Common myeloid progenitor, CD34-positive (primary cell): ENCODE measurements around the gene PAQR7.

Source experiments
- CTCF ChIA-PET: fragments of 350-600 bp; sonication (Branson Sonifier 250); formaldehyde crosslinking; loops from one replicate; lab custom pipeline; 2021; ENCODE audit warnings: antibody characterized with exemption; lab: Charles Lee
- POLR2A ChIA-PET: fragments of 350-600 bp; sonication (Branson Sonifier 250); formaldehyde crosslinking; loops from one replicate; lab custom pipeline; 2021; ENCODE audit warnings: antibody characterized with exemption; lab: Charles Lee
- DNase-seq, 3 donors: peaks; one replicate each; pipeline versions ENCODE4 v3.0.0 to v3.0.0-alpha.2; 2013
- H3K27ac ChIP-seq, 2 experiments: 1 replicate in 1 of 2; 2 replicates in 1 of 2; pipeline ENCODE4 v1.7.0; 2013; ENCODE audit warnings: inconsistent platforms in 2 of 2, low read length in 2 of 2, mild to moderate bottlenecking in 2 of 2, low read depth in 1 of 2, moderate library complexity in 1 of 2; ENCODE audit not compliant: severe bottlenecking in 2 of 2, insufficient read depth in 1 of 2, poor library complexity in 1 of 2
- H3K27me3 ChIP-seq, 5 experiments: replicated peaks in 2 of 5; 1 replicate in 3 of 5; 2 replicates in 2 of 5; pipeline versions ENCODE4 v1.6.1 to v1.7.0; 2013; ENCODE audit warnings: low read length in 4 of 5, mild to moderate bottlenecking in 2 of 5, moderate library complexity in 2 of 5, inconsistent platforms in 1 of 5; ENCODE audit not compliant: insufficient read depth in 5 of 5, control insufficient read depth in 4 of 5
- H3K36me3 ChIP-seq, 4 experiments: 1 replicate in 2 of 4; 2 replicates in 2 of 4; pipeline versions ENCODE4 v1.6.1 to v1.7.0; 2013; ENCODE audit warnings: low read length in 3 of 4, control low read depth in 1 of 4, mild to moderate bottlenecking in 1 of 4; ENCODE audit not compliant: control insufficient read depth in 4 of 4, insufficient read depth in 4 of 4
- H3K4me1 ChIP-seq, 4 experiments: 1 replicate in 3 of 4; 2 replicates in 1 of 4; pipeline versions ENCODE4 v1.6.1 to v1.7.1; 2013; ENCODE audit warnings: low read length in 3 of 4, mild to moderate bottlenecking in 3 of 4, control low read depth in 1 of 4, inconsistent platforms in 1 of 4, moderate library complexity in 1 of 4; ENCODE audit not compliant: control insufficient read depth in 4 of 4, insufficient read depth in 4 of 4; ENCODE audit errors: control extremely low read depth in 1 of 4
- H3K4me3 ChIP-seq, 7 experiments: 1 replicate in 4 of 7; 2 replicates in 3 of 7; pipeline versions ENCODE4 v1.5.1 to v1.7.0; 2013; ENCODE audit warnings: mild to moderate bottlenecking in 7 of 7, low read length in 6 of 7, moderate library complexity in 6 of 7, inconsistent platforms in 2 of 7, low read depth in 2 of 7, control low read depth in 1 of 7; ENCODE audit not compliant: insufficient read depth in 4 of 7, control insufficient read depth in 1 of 7; ENCODE audit errors: extremely low read depth in 1 of 7
- H3K9me3 ChIP-seq, 5 experiments: 1 replicate in 4 of 5; 2 replicates in 1 of 5; pipeline versions ENCODE4 v1.6.1 to v1.7.1; 2013; ENCODE audit warnings: low read length in 4 of 5, mild to moderate bottlenecking in 2 of 5, inconsistent platforms in 1 of 5, low read depth in 1 of 5, moderate library complexity in 1 of 5; ENCODE audit not compliant: control insufficient read depth in 4 of 5, insufficient read depth in 2 of 5; ENCODE audit errors: control extremely low read depth in 1 of 5
- WGBS: methylation state at CpG from one replicate; pipeline ENCODE4 v1.1.5; 2013; ENCODE audit not compliant: insufficient coverage; 5-methylcytosine and 5-hydroxymethylcytosine counted together

The PAQR7 gene

DNA sequence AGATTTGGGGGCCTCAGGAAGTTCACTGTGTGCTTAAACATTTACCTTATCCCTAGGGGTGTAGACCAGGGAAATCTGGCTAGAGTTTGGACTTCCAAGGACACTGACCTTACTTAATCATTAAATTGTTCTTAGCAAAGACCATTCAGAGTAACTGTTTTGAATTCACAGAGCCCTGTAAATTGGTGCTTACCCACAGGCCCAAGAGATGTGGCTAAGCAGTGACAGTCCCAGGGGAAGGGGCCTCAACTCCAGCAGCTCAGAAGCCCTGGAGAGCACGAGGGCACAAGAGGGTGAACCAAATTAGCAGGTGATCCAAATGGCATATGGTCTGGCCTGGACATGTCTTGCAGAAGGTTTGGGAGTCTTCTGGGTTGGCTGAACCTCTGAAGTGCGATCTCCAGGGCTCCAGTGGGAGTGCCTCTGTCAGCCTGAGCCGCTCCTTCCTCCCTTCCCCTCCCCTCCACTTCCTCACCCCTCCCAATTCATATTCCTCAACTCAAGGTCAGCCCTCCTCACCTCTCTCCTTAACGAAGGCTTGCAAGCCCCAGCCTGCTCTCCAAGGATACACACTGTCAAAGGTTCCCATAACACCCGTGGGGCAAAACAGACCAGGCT is 4.3 kb downstream of the PAQR7 start:
- ChIA-PET POLR2A (interaction anchor here (0.7 kb wide), 1 partner anchor 10 kb away, joined by 3 read pairs; no protein-coding TSS in a partner anchor), CTCF (interaction anchor here (0.8 to 1.0 kb wide), 4 partner anchors 23 to 56 kb away, joined by 3 to 4 read pairs (median 3); no protein-coding TSS in a partner anchor)
- Histone ChIP-seq H3K27me3 (no peaks in the 10 kb centered on the region), H3K4me1 (peaks cover 0 to 52% (median 43%) of the 10 kb centered on the region in 4 experiments), H3K27ac (no peak overlapping the region), H3K4me3 (no peak overlapping the region), H3K36me3 (peaks cover 0 to 21% (median 6%) of the 10 kb centered on the region in 4 experiments), H3K9me3 (no peaks in the 10 kb centered on the region)
- 17% methylated on average over 2 of the region's 5 CpGs for WGBS
- no peak for DNase-seq

DNA sequence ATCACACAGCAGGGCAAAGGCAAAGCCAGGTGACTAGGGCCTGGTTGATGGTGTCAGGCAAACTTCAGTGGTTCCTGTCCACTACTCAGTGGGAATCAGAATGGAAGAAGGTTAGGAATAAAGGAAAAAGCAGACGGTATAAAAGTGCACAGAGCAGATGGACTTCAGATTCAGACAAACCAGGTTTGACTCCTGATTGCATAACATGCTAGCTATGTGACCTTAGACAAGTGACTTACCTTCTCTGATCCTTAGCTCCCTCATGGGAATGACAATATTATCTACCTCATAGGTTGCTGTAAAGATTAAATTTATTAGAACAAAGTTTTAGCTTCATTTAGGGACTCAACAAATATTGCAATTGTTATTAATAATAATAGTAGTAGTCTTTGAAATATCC is 4.9 kb downstream of the PAQR7 start:
- H3K4me3 ChIP-seq: no peak overlapping the region
- H3K36me3 ChIP-seq: peaks cover 0 to 21% (median 6%) of the 10 kb centered on the region in 4 experiments
- no peaks in the 10 kb centered on the region for H3K9me3 ChIP-seq
- ChIA-PET CTCF (interaction anchor here (0.8 to 2.2 kb wide), 4 partner anchors 24 to 35 kb away, joined by 3 to 8 read pairs (median 4); no protein-coding TSS in a partner anchor), POLR2A (interaction anchor here (0.7 kb wide), 1 partner anchor 10 kb away, joined by 3 read pairs; no protein-coding TSS in a partner anchor)
- no peak overlapping the region for H3K27ac ChIP-seq
- no peak for DNase-seq
- H3K27me3 ChIP-seq: no peaks in the 10 kb centered on the region
- WGBS: 100% methylated on average over 1 of the region's 1 CpG
- H3K4me1 ChIP-seq: peaks cover 0 to 50% (median 37%) of the 10 kb centered on the region in 4 experiments

DNA sequence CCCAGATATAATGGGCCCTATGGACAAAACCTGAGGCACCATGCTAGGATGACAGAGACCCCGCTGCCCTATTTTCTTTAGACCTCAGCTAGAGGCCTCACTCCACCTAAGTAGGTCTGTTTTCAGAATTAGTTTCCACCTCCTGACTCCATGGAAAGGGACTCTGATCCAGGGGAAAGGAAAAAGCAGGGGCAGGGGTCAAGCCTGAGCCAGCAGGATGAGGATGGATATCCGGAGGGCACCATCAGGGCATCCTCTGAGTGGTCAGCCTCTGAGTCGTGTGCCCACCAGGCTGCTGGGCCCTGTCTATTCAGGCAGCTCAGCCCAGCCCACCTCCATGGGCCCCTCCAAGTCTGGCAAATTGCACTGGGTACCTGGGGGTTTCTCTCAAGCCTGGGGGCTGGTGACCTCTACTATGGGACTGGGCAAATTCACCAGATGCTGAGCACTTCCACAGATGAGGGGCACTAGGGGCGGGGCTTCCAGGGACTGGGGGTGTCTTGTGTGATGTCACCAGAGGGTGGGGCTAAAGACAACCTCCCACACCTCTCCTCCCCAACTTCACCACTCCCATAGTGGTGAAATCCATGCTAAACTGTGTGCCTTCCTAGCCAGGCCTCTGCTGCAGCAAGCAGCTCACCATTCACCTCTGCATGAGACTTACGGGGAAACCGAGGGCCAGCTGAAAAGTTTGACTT is 5.5 kb downstream of the PAQR7 start:
- DNase-seq: peak in 2 of 3 donors; percentile 12 to 14
- H3K27ac ChIP-seq: no peak overlapping the region
- H3K4me1 ChIP-seq: peaks cover 0 to 47% (median 34%) of the 10 kb centered on the region in 4 experiments
- H3K4me3 ChIP-seq: no peak overlapping the region
- CTCF ChIA-PET: interaction anchor here (0.8 to 2.2 kb wide), 3 partner anchors 25 to 31 kb away, joined by 3 to 8 read pairs (median 4); no protein-coding TSS in a partner anchor
- peaks cover 0 to 23% (median 6%) of the 10 kb centered on the region in 4 experiments for H3K36me3 ChIP-seq
- POLR2A ChIA-PET: interaction anchor here (0.7 kb wide), 1 partner anchor 9 kb away, joined by 3 read pairs; no protein-coding TSS in a partner anchor
- no peaks in the 10 kb centered on the region for H3K27me3 ChIP-seq
- H3K9me3 ChIP-seq: no peaks in the 10 kb centered on the region
- WGBS: 89% methylated on average over 6 of the region's 6 CpGs

DNA sequence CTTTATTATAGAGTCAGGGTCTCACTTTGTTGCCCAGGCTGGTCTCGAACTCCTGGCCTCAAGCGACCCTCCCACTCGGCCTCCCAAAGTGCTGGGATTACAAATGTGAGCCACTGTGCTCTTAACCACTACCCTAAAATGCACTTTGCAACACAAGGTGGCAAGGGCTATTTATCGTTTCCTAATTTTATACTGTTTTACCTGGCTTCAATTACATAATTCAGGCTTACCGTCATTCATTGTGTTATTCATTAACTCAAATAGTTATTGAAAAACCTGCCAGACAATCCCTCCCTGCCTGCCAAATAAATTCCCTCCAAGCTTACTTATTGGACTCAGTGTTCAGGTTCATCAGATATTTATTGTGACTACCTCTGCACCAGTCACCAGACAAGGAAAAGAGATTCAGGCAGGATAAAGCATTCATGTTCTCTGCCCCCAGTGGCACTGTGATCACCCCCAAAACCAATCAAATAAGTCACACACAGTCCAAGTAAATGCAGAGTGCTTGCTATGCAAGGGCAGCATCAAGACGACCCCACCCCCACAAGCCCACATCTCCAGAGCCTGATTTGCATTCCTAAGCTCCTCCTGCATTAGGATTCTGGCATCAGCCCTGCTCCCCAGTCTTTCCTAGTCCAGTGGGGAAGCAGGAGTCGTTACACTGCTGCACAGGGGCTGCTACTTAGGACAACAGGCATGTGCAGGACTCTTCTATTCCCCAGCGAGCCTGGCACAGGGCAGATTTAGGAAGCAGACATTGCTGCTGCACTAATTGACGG is 8.1 kb downstream of the PAQR7 start:
- Histone ChIP-seq H3K36me3 (peaks cover 0 to 42% (median 20%) of the 10 kb centered on the region in 4 experiments), H3K27ac (no peak overlapping the region), H3K4me3 (no peak overlapping the region), H3K27me3 (no peaks in the 10 kb centered on the region), H3K9me3 (no peaks in the 10 kb centered on the region), H3K4me1 (peaks cover 0 to 33% (median 25%) of the 10 kb centered on the region in 4 experiments)
- POLR2A ChIA-PET: no interaction called here
- WGBS: 93% methylated on average over 9 of the region's 9 CpGs
- CTCF ChIA-PET: interaction anchor here (1.3 kb wide), 1 partner anchor 21 kb away, joined by 3 read pairs; no protein-coding TSS in a partner anchor
- DNase-seq: no peak

DNA sequence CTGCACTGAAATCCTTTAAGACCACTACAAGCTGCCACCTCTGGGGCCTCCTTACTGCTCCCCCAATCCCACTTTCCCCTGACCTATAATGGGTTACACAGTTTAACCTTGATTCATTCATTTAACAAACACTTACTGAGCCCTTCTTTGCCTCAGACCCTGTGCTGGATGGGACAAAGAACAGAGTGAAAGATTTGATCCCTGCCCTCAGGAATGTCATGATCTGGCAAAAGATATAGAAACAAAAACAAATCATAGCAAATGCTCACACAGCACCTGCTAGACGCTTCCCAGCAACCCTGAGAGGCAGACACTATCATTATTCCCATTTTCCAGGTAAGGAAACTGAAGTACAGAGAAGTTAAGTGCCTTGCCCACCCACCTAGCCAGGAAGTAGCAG is 9.2 kb downstream of the PAQR7 start:
- Histone ChIP-seq H3K4me3 (no peak overlapping the region), H3K4me1 (peaks cover 0 to 33% (median 26%) of the 10 kb centered on the region in 4 experiments), H3K27ac (no peak overlapping the region), H3K27me3 (no peaks in the 10 kb centered on the region), H3K36me3 (peaks cover 0 to 44% (median 22%) of the 10 kb centered on the region in 4 experiments), H3K9me3 (no peaks in the 10 kb centered on the region)
- WGBS: no CpG with 5 or more reads among the region's 1 CpG
- POLR2A ChIA-PET: no interaction called here
- DNase-seq: no peak
- CTCF ChIA-PET: interaction anchor here (1.3 kb wide), 1 partner anchor 22 kb away, joined by 3 read pairs; no protein-coding TSS in a partner anchor

DNA sequence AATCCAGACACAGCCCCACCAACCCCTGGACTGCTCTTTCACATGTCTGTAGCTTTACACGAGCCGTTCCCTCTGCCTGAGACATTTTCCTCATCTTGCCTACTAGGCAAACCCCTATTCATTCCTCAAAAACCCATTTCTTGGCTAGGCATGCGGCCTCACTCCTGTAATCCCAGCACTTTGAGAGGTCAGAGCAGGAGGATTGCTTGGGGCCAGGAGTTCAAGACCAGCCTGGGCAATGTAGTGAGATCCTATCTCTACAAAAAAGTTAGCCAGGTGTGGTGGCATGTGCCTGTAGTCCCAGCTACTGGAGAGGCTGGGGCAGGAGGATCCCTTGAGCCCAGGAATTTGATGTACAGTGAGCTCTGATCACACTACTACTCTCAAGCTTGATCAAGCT is 11.1 kb downstream of the PAQR7 start:
- CTCF ChIA-PET: interaction anchor here (1.2 to 1.3 kb wide), 2 partner anchors 11 to 32 kb away, joined by 3 read pairs; partner anchors contain the start of gene PAQR7
- Histone ChIP-seq H3K4me3 (no peak overlapping the region), H3K27ac (no peak overlapping the region), H3K4me1 (peaks cover 8 to 41% (median 37%) of the 10 kb centered on the region in 4 experiments), H3K36me3 (peaks cover 0 to 32% (median 18%) of the 10 kb centered on the region in 4 experiments), H3K9me3 (no peaks in the 10 kb centered on the region), H3K27me3 (no peaks in the 10 kb centered on the region)
- WGBS: 83% methylated on average over 3 of the region's 3 CpGs
- DNase-seq: no peak
- POLR2A ChIA-PET: no interaction called here
